COLO668 (cell line): ENCODE data around the gene BMERB1.

ENCODE experiments used
- DNase-seq: peaks from one replicate; lab custom pipeline; 2025; ENCODE audit not compliant: unreplicated experiment; lab: John Stamatoyannopoulos, UW

The BMERB1 gene

GRCh38 chr16:15493466-15494180, 59.2 kb downstream of the BMERB1 start:
- no peak for DNase-seq

GRCh38 chr16:15494236-15494635, 59.8 kb downstream of the BMERB1 start:
- no peak for DNase-seq

- DNase-seq: no peak
These were observed 61.5 kb downstream of the BMERB1 start for GRCh38 chr16:15495898-15496297.

GRCh38 chr16:15498427-15499175, 64.2 kb downstream of the BMERB1 start:
- no peak for DNase-seq

- DNase-seq: no peak
These were observed 67.8 kb downstream of the BMERB1 start for GRCh38 chr16:15502041-15502725.

- DNase-seq: no peak
These were observed 72.1 kb downstream of the BMERB1 start for GRCh38 chr16:15506441-15506840.

- no peak for DNase-seq
These were observed 73.0 kb downstream of the BMERB1 start for GRCh38 chr16:15507301-15507958.

- DNase-seq: no peak
These were observed 73.7 kb downstream of the BMERB1 start for GRCh38 chr16:15507959-15508627.

GRCh38 chr16:15509051-15509592, 74.7 kb downstream of the BMERB1 start:
- DNase-seq: no peak

GRCh38 chr16:15509593-15510535, 75.5 kb downstream of the BMERB1 start:
- DNase-seq: no peak

GRCh38 chr16:15510992-15511391, 76.6 kb downstream of the BMERB1 start:
- no peak for DNase-seq

GRCh38 chr16:15511759-15512487, 77.5 kb downstream of the BMERB1 start:
- DNase-seq: no peak

- no peak for DNase-seq
These were observed 78.8 kb downstream of the BMERB1 start for GRCh38 chr16:15513156-15513555.

- DNase-seq: no peak
These were observed 81.6 kb downstream of the BMERB1 start for GRCh38 chr16:15515992-15516391.

- DNase-seq: no peak
These were observed 82.2 kb downstream of the BMERB1 start for GRCh38 chr16:15516609-15517008.

GRCh38 chr16:15517743-15518377, 83.5 kb downstream of the BMERB1 start:
- DNase-seq: no peak

- DNase-seq: no peak
These were observed 84.3 kb downstream of the BMERB1 start for GRCh38 chr16:15518381-15519351.
